OCI-LY3 (cell line): ENCODE measurements around the gene YWHAQ.

Experiments
- CTCF ChIP-seq: fragments of 200-600, 300-600 bp; sonication (generic); IDR thresholded peaks from 2 replicates; pipeline ENCODE4 v1.5.1; 2014; ENCODE audit warnings: antibody characterized with exemption, low read length, low read depth
- EZH2phosphoT487 ChIP-seq: fragments of 200-600 bp; shearing (Covaris generic); IDR thresholded peaks from 2 replicates; pipeline ENCODE4 v1.6.1; 2018; ENCODE audit warnings: antibody characterized with exemption, mixed run types, low read depth

GRCh38 chr2:9644603-9645002, 13.8 kb upstream of the YWHAQ start:
- TF ChIP-seq CTCF (no peak), EZH2phosphoT487 (no peak)
